ENCODE data around the gene PEAK1. TPM values are rescaled to one million over a fixed set of nuclear protein-coding genes. Genes with fewer than 3 reads are reported as not detected.
A peak's percentile ranks its signal among the peaks of the same experiment; 100 is the strongest.

The PEAK1 gene
- total and polyA plus RNA-seq, 3 donors from 2014 or later, result 33.2 to 130 (median 107) TPM

- Histone ChIP-seq H3K4me3 (no peak overlapping the region), H3K27ac (no peak overlapping the region), H3K36me3 (ENCODE audit: low read depth, missing control alignments) (no peaks in the 10 kb centered on the region), H3K27me3 (no peaks in the 10 kb centered on the region), H3K9me3 (no peaks in the 10 kb centered on the region), H3K4me1 (peaks cover 8% of the 10 kb centered on the region)
- no peak for DNase-seq
- TF ChIP-seq POLR2A (IDR thresholded peaks at IDR 0.05) (no peak), CTCF (IDR thresholded peaks at IDR 0.05) (no peak)
- intact Hi-C loops (cut with DNase I; ENCODE audit: low total_unique reads), result no loop called here
- WGBS, 2 donors, result 73 to 78% methylated on average over 5 of the region's 5 CpGs
These were observed 37.4 kb upstream of the PEAK1 start for GRCh38 chr15:77457191-77457904.

- Histone ChIP-seq H3K4me3 (no peak overlapping the region), H3K4me1 (peaks cover 8% of the 10 kb centered on the region), H3K27ac (no peak overlapping the region), H3K9me3 (no peaks in the 10 kb centered on the region), H3K36me3 (ENCODE audit: low read depth, missing control alignments) (no peaks in the 10 kb centered on the region), H3K27me3 (no peaks in the 10 kb centered on the region)
- no peak for DNase-seq
- TF ChIP-seq CTCF (IDR thresholded peaks at IDR 0.05), result no peak
- TF ChIP-seq POLR2A (IDR thresholded peaks at IDR 0.05), result no peak
- WGBS, 2 donors, result 94 to 97% methylated on average over 1 of the region's 1 CpG
- intact Hi-C loops (cut with DNase I; ENCODE audit: low total_unique reads), result no loop called here
These were observed 36.8 kb upstream of the PEAK1 start for GRCh38 chr15:77456746-77457145.

GRCh38 chr15:77455696-77456321 is 35.9 kb upstream of the PEAK1 start:
- H3K4me1 ChIP-seq, result peaks cover 8% of the 10 kb centered on the region
- peak overlapping the region in 1 of 2 donors; percentile 22 for H3K27ac ChIP-seq
- no peaks in the 10 kb centered on the region for H3K27me3 ChIP-seq
- H3K4me3 ChIP-seq, result no peak overlapping the region
- H3K36me3 ChIP-seq (ENCODE audit: low read depth, missing control alignments), result no peaks in the 10 kb centered on the region
- no peak for TF ChIP-seq POLR2A (IDR thresholded peaks at IDR 0.05)
- 30 to 32% methylated on average over 3 of the region's 3 CpGs for WGBS, 2 donors
- no peak for DNase-seq
- intact Hi-C loops (cut with DNase I; ENCODE audit: low total_unique reads), result no loop called here
- no peaks in the 10 kb centered on the region for H3K9me3 ChIP-seq

GRCh38 chr15:77454951-77455350 is 35.0 kb upstream of the PEAK1 start:
- Histone ChIP-seq H3K9me3 (no peaks in the 10 kb centered on the region), H3K4me3 (no peak overlapping the region), H3K27me3 (no peaks in the 10 kb centered on the region), H3K4me1 (peaks cover 8% of the 10 kb centered on the region), H3K27ac (no peak overlapping the region), H3K36me3 (ENCODE audit: low read depth, missing control alignments) (no peaks in the 10 kb centered on the region)
- no peak for TF ChIP-seq POLR2A (IDR thresholded peaks at IDR 0.05)
- no peak for TF ChIP-seq CTCF (IDR thresholded peaks at IDR 0.05)
- no peak for DNase-seq
- intact Hi-C loops (cut with DNase I; ENCODE audit: low total_unique reads), result no loop called here

- no peak for DNase-seq
- no peaks in the 10 kb centered on the region for H3K9me3 ChIP-seq
- no peak overlapping the region for H3K4me3 ChIP-seq
- H3K27ac ChIP-seq, result no peak overlapping the region
- WGBS, 2 donors, result 54 to 70% methylated on average over 1 of the region's 1 CpG
- no peaks in the 10 kb centered on the region for H3K27me3 ChIP-seq
- intact Hi-C loops (cut with DNase I; ENCODE audit: low total_unique reads), result no loop called here
- no peak for TF ChIP-seq POLR2A (IDR thresholded peaks at IDR 0.05)
- no peak for TF ChIP-seq CTCF (IDR thresholded peaks at IDR 0.05)
- peaks cover 8% of the 10 kb centered on the region for H3K4me1 ChIP-seq
- H3K36me3 ChIP-seq (ENCODE audit: low read depth, missing control alignments), result no peaks in the 10 kb centered on the region
These were observed 34.4 kb upstream of the PEAK1 start for GRCh38 chr15:77454265-77454664.
